Right lobe of liver (tissue), 6 donors: ENCODE results near the gene UBA1. TPM values are rescaled to one million over a fixed set of nuclear protein-coding genes. Genes with fewer than 3 reads are reported as not detected.
A peak's percentile ranks its signal among the peaks of the same experiment; 100 is the strongest.

Source experiments
- ATAC-seq, 4 donors: fragments of 200-7000 bp; cut with Tn5 transposase; one replicate each; pipeline ENCODE4 v1.9.1; 2020; ENCODE audit warnings: mild to moderate bottlenecking in 4 of 4, moderate library complexity in 4 of 4
- DNase-seq, 3 donors: peaks; one replicate each; pipeline ENCODE4 v3.0.0-alpha.2; 2020
- H3K27ac ChIP-seq, 3 donors: fragments of 200-600 bp; one replicate each; pipeline ENCODE4 v1.8.0; 2022
- H3K27me3 ChIP-seq, 2 donors: fragments of 200-600 bp; one replicate each; pipeline ENCODE4 v1.8.0; 2022
- H3K36me3 ChIP-seq, 4 donors: fragments of 200-600 bp; sonication (generic) in 1 of 4; one replicate each; pipeline versions ENCODE4 v1.5.1 to v1.8.0; 2017 to 2022; ENCODE audit warnings: control low read depth in 1 of 4
- H3K4me1 ChIP-seq, 4 donors: fragments of 200-600 bp; sonication (generic) in 1 of 4; one replicate each; pipeline versions ENCODE4 v1.5.1 to v1.8.0; 2017 to 2022; ENCODE audit warnings: control low read depth in 1 of 4
- H3K4me3 ChIP-seq, 3 donors: fragments of 200-600 bp; one replicate each; pipeline ENCODE4 v1.8.0; 2022
- H3K9me3 ChIP-seq, 4 donors: fragments of 200-600 bp; sonication (generic) in 1 of 4; one replicate each; pipeline versions ENCODE4 v1.5.1 to v1.8.0; 2017 to 2022; ENCODE audit warnings: control low read depth in 1 of 4
- CTCF ChIP-seq, 4 donors: fragments of 200-600 bp in 3 of 4; fragments of 450-650 bp in 1 of 4; IDR thresholded peaks; one replicate each; pipeline versions ENCODE4 v1.5.1 to v1.8.0; 2016 to 2022; ENCODE audit warnings: antibody characterized with exemption in 4 of 4, mild to moderate bottlenecking in 2 of 4
- POLR2A ChIP-seq: fragments of 450-650 bp; IDR thresholded peaks from one replicate; pipeline ENCODE4 v1.6.1; 2017; ENCODE audit warnings: antibody characterized with exemption, mild to moderate bottlenecking
- WGBS: methylation state at CpG from one replicate; pipeline ENCODE4 v1.1.6; 2018; ENCODE audit warnings: low coverage, low lambda C conversion rate; ENCODE audit not compliant: insufficient coverage; ENCODE audit errors: missing lambda C conversion rate; 5-methylcytosine and 5-hydroxymethylcytosine counted together
- intact Hi-C, 2 donors: fragments of 100-400 bp; cut with DNase I; formaldehyde crosslinking; loops; one replicate each; pipeline versions ENCODE4 v1.11.2 to v1.14.1; 2022
- total RNA-seq, 6 experiments: library from RNA; depleted of rRNA in 2 of 6; stranded (reverse); fragments of >200 nt in 2 of 6; fragmentation: NEBNext Ultra II Directional in 3 of 6; extraction: Animal tissue kit (Norgen Biotek cat#: 25700) in 3 of 6; gene quantifications; one replicate each; pipeline versions ENCODE4 v1.1.0 to v1.2.4, GENCODE V29; 2016 to 2023
- donor health status: DM: no; HTN: yes; CAD: no.
- donor health status: DM: no; HTN: no; CAD: no.
- donor health status: DM: no; HTN: no; CAD: no.
- donor health status: DM: no; HTN: yes; CAD: no.
- donor health status: DM: no; HTN: yes; CAD: no.

Gene UBA1
- total RNA-seq, 6 experiments from 2014 or later, result 85.1 to 120 (median 107) TPM

- no peak overlapping the region for H3K4me3 ChIP-seq
- intact Hi-C loops, result no loop called here
- ATAC-seq, result peak; percentile 41 to 85 (median 70)
- no peaks in the 10 kb centered on the region for H3K27me3 ChIP-seq
- peaks cover 9 to 72% (median 41%) of the 10 kb centered on the region in 4 donors for H3K36me3 ChIP-seq
- TF ChIP-seq CTCF (IDR thresholded peaks at IDR 0.05) (peak in 2 of 4 donors; percentile 8 to 15), POLR2A (no peak)
- no CpG with 5 or more reads among the region's 9 CpGs for WGBS
- H3K9me3 ChIP-seq, result no peaks in the 10 kb centered on the region
- H3K27ac ChIP-seq, result peak overlapping the region in 1 of 3 donors; percentile 50
- DNase-seq, result no peak
- H3K4me1 ChIP-seq, result peaks cover 0 to 28% (median 0%) of the 10 kb centered on the region in 4 donors
Measured at GRCh38 chrX:47200385-47201150, 6.9 kb downstream of the UBA1 start.

GRCh38 chrX:47201345-47201944 is 7.8 kb downstream of the UBA1 start:
- Histone ChIP-seq H3K27ac (no peak overlapping the region), H3K36me3 (peaks cover 9 to 81% (median 45%) of the 10 kb centered on the region in 4 donors), H3K4me3 (no peak overlapping the region), H3K9me3 (no peaks in the 10 kb centered on the region), H3K27me3 (no peaks in the 10 kb centered on the region), H3K4me1 (peaks cover 0 to 19% (median 0%) of the 10 kb centered on the region in 4 donors)
- no peak for DNase-seq
- 62% methylated on average over 4 of the region's 9 CpGs for WGBS
- TF ChIP-seq CTCF (IDR thresholded peaks at IDR 0.05) (no peak), POLR2A (no peak)
- ATAC-seq, result no peak
- intact Hi-C loops, result no loop called here

GRCh38 chrX:47202316-47202715 is 8.7 kb downstream of the UBA1 start:
- intact Hi-C loops, result no loop called here
- 93% methylated on average over 5 of the region's 11 CpGs for WGBS
- no peak for DNase-seq

GRCh38 chrX:47202877-47203276 is 9.2 kb downstream of the UBA1 start:
- Histone ChIP-seq H3K27me3 (no peaks in the 10 kb centered on the region), H3K4me3 (no peak overlapping the region), H3K4me1 (peaks cover 0 to 10% (median 0%) of the 10 kb centered on the region in 4 donors), H3K27ac (no peak overlapping the region), H3K36me3 (peaks cover 9 to 94% (median 54%) of the 10 kb centered on the region in 4 donors), H3K9me3 (no peaks in the 10 kb centered on the region)
- TF ChIP-seq CTCF (IDR thresholded peaks at IDR 0.05), result no peak
- TF ChIP-seq POLR2A, result no peak
- intact Hi-C loops, result no loop called here
- DNase-seq, result no peak
- no peak for ATAC-seq
- WGBS, result 75% methylated on average over 4 of the region's 4 CpGs

More at GRCh38 chrX:47202316-47202715, 8.7 kb downstream of the UBA1 start:
- ATAC-seq, result no peak
- Histone ChIP-seq H3K36me3 (peaks cover 9 to 88% (median 51%) of the 10 kb centered on the region in 4 donors), H3K4me3 (no peak overlapping the region), H3K27ac (no peak overlapping the region), H3K4me1 (peaks cover 0 to 10% (median 0%) of the 10 kb centered on the region in 4 donors), H3K9me3 (no peaks in the 10 kb centered on the region), H3K27me3 (no peaks in the 10 kb centered on the region)
- TF ChIP-seq CTCF (IDR thresholded peaks at IDR 0.05) (no peak), POLR2A (no peak)
